Endothelial cell of umbilical vein (primary cell): ENCODE results near the gene CUX1. TPM values are rescaled to one million over a fixed set of nuclear protein-coding genes. Genes with fewer than 3 reads are reported as not detected.

Experiments used
- BruUV-seq: library from RNA; stranded (reverse); fragments of 400-500 nt; replicated peaks from 2 replicates; lab custom pipeline; 2021; lab: Mats Ljungman, UMichigan
- CTCF ChIA-PET: fragments of 300-600, 350-600 bp; sonication (Branson Sonifier 250); formaldehyde crosslinking; loops from one replicate; lab custom pipeline; 2021; ENCODE audit warnings: antibody characterized with exemption, inconsistent platforms; lab: Charles Lee
- POLR2A ChIA-PET: fragments of 300-600, 350-600 bp; sonication (Branson Sonifier 250); formaldehyde crosslinking; loops from one replicate; lab custom pipeline; 2021; ENCODE audit warnings: antibody characterized with exemption, inconsistent platforms; lab: Charles Lee
- DNase-seq: peaks from one replicate; pipeline ENCODE4 v3.0.0-alpha.2; 2011; ENCODE audit warnings: low read depth, low spot score
- FAIRE-seq: peaks from 2 replicates; lab custom pipeline; 2011; peaks lifted over from hg19 to GRCh38; lab: Jason Lieb, UNC
- H2AFZ ChIP-seq: 2 replicates; pipeline ENCODE4 v1.6.0; 2012; ENCODE audit warnings: low read depth, low read length, control low read depth, inconsistent platforms
- H3K27ac ChIP-seq: 2 replicates; pipeline ENCODE4 v1.5.1; 2011; ENCODE audit warnings: low read depth, mild to moderate bottlenecking, control low read depth, low read length, moderate library complexity; ENCODE audit not compliant: insufficient read depth
- H3K27me3 ChIP-seq, 2 experiments: 2 replicates each; pipeline versions ENCODE4 v1.6.0 to v1.6.1; 2011; ENCODE audit warnings: low read length in 2 of 2, mixed read lengths in 1 of 2; ENCODE audit not compliant: control insufficient read depth in 2 of 2, insufficient read depth in 2 of 2
- H3K36me3 ChIP-seq, 2 experiments: 2 replicates in 1 of 2; 3 replicates in 1 of 2; pipeline ENCODE4 v1.5.1; 2011; ENCODE audit warnings: low read length in 2 of 2, mild to moderate bottlenecking in 1 of 2, moderate library complexity in 1 of 2; ENCODE audit not compliant: control insufficient read depth in 2 of 2, insufficient read depth in 2 of 2; ENCODE audit errors: extremely low read depth in 1 of 2
- H3K4me1 ChIP-seq: 3 replicates; pipeline ENCODE4 v1.5.1; 2011; ENCODE audit warnings: mild to moderate bottlenecking, low read length; ENCODE audit not compliant: control insufficient read depth, insufficient read depth; ENCODE audit errors: extremely low read depth
- H3K4me2 ChIP-seq: 2 replicates; pipeline ENCODE4 v1.6.1; 2011; ENCODE audit warnings: low read length, control low read depth, mixed read lengths; ENCODE audit not compliant: insufficient read depth
- H3K4me3 ChIP-seq, 3 experiments: fragments of 200-600 bp in 1 of 3; sonication (generic), shearing (Covaris generic) in 1 of 3; replicated peaks in 1 of 3; 2 replicates each; pipeline ENCODE4 v1.5.1; 2011 to 2016; ENCODE audit warnings: control low read depth in 3 of 3, low read length in 3 of 3, mild to moderate bottlenecking in 2 of 3, inconsistent platforms in 1 of 3, low read depth in 1 of 3, moderate library complexity in 1 of 3; ENCODE audit not compliant: insufficient read depth in 1 of 3
- H3K79me2 ChIP-seq: 2 replicates; pipeline ENCODE4 v1.6.0; 2012; ENCODE audit warnings: low read length, inconsistent platforms; ENCODE audit not compliant: control insufficient read depth, insufficient read depth
- H3K9ac ChIP-seq: replicated peaks from 2 replicates; pipeline ENCODE3; 2011; ENCODE audit warnings: low read length, control low read depth; ENCODE audit not compliant: insufficient read depth; ENCODE audit errors: extremely low read depth
- H3K9me1 ChIP-seq: replicated peaks from 3 replicates; pipeline ENCODE4 v1.6.0; 2011; ENCODE audit warnings: mild to moderate bottlenecking, low read length; ENCODE audit not compliant: control insufficient read depth, insufficient read depth; ENCODE audit errors: extremely low read depth
- H3K9me3 ChIP-seq: replicated peaks from 2 replicates; pipeline ENCODE4 v1.5.1; 2012; ENCODE audit warnings: low read length, inconsistent platforms; ENCODE audit not compliant: control insufficient read depth, insufficient read depth
- H4K20me1 ChIP-seq: replicated peaks from 2 replicates; pipeline ENCODE3; 2011; ENCODE audit warnings: mild to moderate bottlenecking, low read length; ENCODE audit not compliant: control insufficient read depth, insufficient read depth; ENCODE audit errors: extremely low read depth
- CTCF ChIP-seq, 2 donors: IDR thresholded peaks; 1 replicate in 1 of 2; 2 replicates in 1 of 2; pipeline ENCODE4 v1.5.1; 2011; ENCODE audit warnings: low read length in 2 of 2, mild to moderate bottlenecking in 2 of 2, moderate library complexity in 2 of 2, control low read depth in 1 of 2, inconsistent platforms in 1 of 2, low read depth in 1 of 2; ENCODE audit not compliant: insufficient read depth in 1 of 2; ENCODE audit errors: extremely low read depth in 1 of 2
- EZH2 ChIP-seq: IDR thresholded peaks from 2 replicates; pipeline ENCODE4 v1.6.1; 2012; ENCODE audit warnings: borderline replicate concordance, low read depth, mild to moderate bottlenecking, moderate library complexity, low read length, inconsistent platforms; ENCODE audit not compliant: severe bottlenecking
- FOS ChIP-seq: IDR thresholded peaks from 2 replicates; pipeline ENCODE4 v1.6.1; 2011; ENCODE audit warnings: mild to moderate bottlenecking, low read length, moderate library complexity, borderline replicate concordance; ENCODE audit not compliant: insufficient read depth
- GATA2 ChIP-seq: IDR thresholded peaks from 2 replicates; pipeline ENCODE4 v1.7.0; 2011; ENCODE audit warnings: low read depth, mild to moderate bottlenecking, moderate library complexity, mixed read lengths, low read length; ENCODE audit not compliant: insufficient read length, insufficient read depth
- JUN ChIP-seq: IDR thresholded peaks from 2 replicates; pipeline ENCODE4 v1.6.1; 2011; ENCODE audit warnings: borderline replicate concordance, low read depth; ENCODE audit not compliant: insufficient read length, insufficient read depth
- MAX ChIP-seq: IDR thresholded peaks from 2 replicates; pipeline ENCODE4 v1.6.1; 2011; ENCODE audit not compliant: insufficient read depth, insufficient read length
- MYC ChIP-seq: IDR thresholded peaks from one replicate; pipeline ENCODE4 v1.6.1; 2011; ENCODE audit warnings: mild to moderate bottlenecking, low read depth, low read length
- POLR2A ChIP-seq: IDR thresholded peaks from 2 replicates; pipeline ENCODE4 v1.6.1; 2012; ENCODE audit warnings: low read depth, mild to moderate bottlenecking, control low read depth, low read length
- POLR2AphosphoS5 ChIP-seq: IDR thresholded peaks from 2 replicates; pipeline ENCODE4 v1.6.1; 2012; ENCODE audit warnings: low read depth, mild to moderate bottlenecking, control low read depth, low read length, moderate library complexity; ENCODE audit not compliant: insufficient read depth
- dilution Hi-C: fragments of 300-500 bp; cut with MboI; formaldehyde crosslinking; loops from one replicate; pipeline ENCODE4 v1.15.0; 2019; ENCODE audit warnings: low sequenced_read_pairs; ENCODE audit not compliant: extremely low pct_ligation_motif_present
- intact Hi-C: fragments of 100-400 bp; cut with micrococcal nuclease; formaldehyde crosslinking; loops from one replicate; pipeline ENCODE4 v1.10.0; 2022
- polyA plus RNA-seq, 4 experiments: library from polyadenylated mRNA; depleted of rRNA in 3 of 4; stranded (reverse) in 3 of 4; unstranded in 1 of 4; fragments of >200 nt; gene quantifications; 2 replicates each; pipeline versions ENCODE4 v1.2.1 to v1.2.3, GENCODE V29; 2011 to 2012; ENCODE audit warnings: missing spikeins in 1 of 4
- total RNA-seq: library from RNA; stranded (reverse); gene quantifications from 2 replicates; pipeline ENCODE4 v1.2.3, GENCODE V29; 2021

Gene CUX1
- total and polyA plus RNA-seq, 2 donors (not counting 3 experiments of a cell fraction or from before 2014, with no cell fraction given): 13.8 to 49.8 TPM

GRCh38 chr7:102115931-102116330, 298.5 kb downstream of the CUX1 start:
- TF ChIP-seq POLR2A (no peak), MYC (no peak), EZH2 (no peak), GATA2 (no peak), JUN (no peak), CTCF (IDR thresholded peaks at IDR 0.05; ENCODE audit: extremely low read depth in 1 of 2, insufficient read depth in 1 of 2, low read depth in 1 of 2, low read length in 2 of 2) (no peak), MAX (no peak), FOS (no peak), POLR2AphosphoS5 (no peak)
- CTCF ChIA-PET: no interaction called here
- dilution Hi-C loops: no loop called here
- intact Hi-C loops: no loop called here
- POLR2A ChIA-PET: no interaction called here
- Histone ChIP-seq H3K9me1 (no peaks in the 10 kb centered on the region), H3K9ac (no peak overlapping the region), H3K4me3 (no peak overlapping the region), H3K36me3 (peaks cover 0 to 6% of the 10 kb centered on the region in 2 experiments), H3K27ac (no peak overlapping the region), H3K79me2 (no peaks in the 10 kb centered on the region), H3K4me1 (no peaks in the 10 kb centered on the region), H4K20me1 (no peaks in the 10 kb centered on the region), H3K4me2 (no peak overlapping the region), H2AFZ (no peak overlapping the region), H3K9me3 (no peaks in the 10 kb centered on the region), H3K27me3 (no peaks in the 10 kb centered on the region)
- BruUV-seq: no TSS peak
- DNase-seq: no peak
- no peak for FAIRE-seq
